ENCODE measurements around the gene CCSER1.

CCSER1 gene

DNA sequence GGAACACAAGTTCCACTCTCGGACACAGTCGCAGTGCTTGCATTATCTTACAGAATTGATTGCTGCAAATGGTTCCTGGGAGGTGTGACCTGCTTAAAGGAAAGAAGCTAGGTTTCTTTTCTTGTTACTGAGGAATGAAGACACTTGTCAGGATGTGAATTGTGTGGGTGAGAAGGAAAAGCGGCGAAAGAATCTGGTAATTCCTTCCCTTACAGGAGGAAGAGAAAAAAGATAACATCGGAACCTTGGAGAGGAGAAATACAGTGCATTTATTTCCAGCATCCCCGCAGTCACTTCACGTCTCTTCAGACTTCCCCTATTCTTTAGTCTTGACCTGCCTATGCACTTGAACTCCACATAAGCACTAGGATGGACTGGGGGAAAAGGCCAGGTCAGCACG lies 389 bp upstream of the CCSER1 start:
- Histone ChIP-seq H3K4me1 (ENCODE audit: control insufficient read depth, low read length) (no peaks in the 10 kb centered on the region), H3K4me3 (ENCODE audit: low read length) (no peak overlapping the region), H3K27ac (ENCODE audit: low read depth, low read length) (no peak overlapping the region), H3K79me2 (ENCODE audit: control insufficient read depth, low read length) (no peaks in the 10 kb centered on the region), H3K36me3 (ENCODE audit: control insufficient read depth, low read length) (no peaks in the 10 kb centered on the region), H3F3A (ENCODE audit: control insufficient read depth, insufficient read depth) (no peaks in the 10 kb centered on the region), H3K9me2 (replicated peaks; ENCODE audit: control insufficient read depth, low read length) (no peaks in the 10 kb centered on the region), H3K9me3 (ENCODE audit: control insufficient read depth, insufficient read depth, low read length) (no peaks in the 10 kb centered on the region; the same call in 1 of the 2 replicates), H4K20me1 (ENCODE audit: control insufficient read depth, insufficient read depth, low read depth, low read length) (no peaks in the 10 kb centered on the region), H3K4me2 (ENCODE audit: low read length) (no peak overlapping the region), H3K27me3 (ENCODE audit: control insufficient read depth, low read length) (no peaks in the 10 kb centered on the region)
- TF ChIP-seq EZH2phosphoT487 (IDR thresholded peaks at IDR 0.05; ENCODE audit: borderline replicate concordance, low read length), result no peak
- TF ChIP-seq, protein P1, sequence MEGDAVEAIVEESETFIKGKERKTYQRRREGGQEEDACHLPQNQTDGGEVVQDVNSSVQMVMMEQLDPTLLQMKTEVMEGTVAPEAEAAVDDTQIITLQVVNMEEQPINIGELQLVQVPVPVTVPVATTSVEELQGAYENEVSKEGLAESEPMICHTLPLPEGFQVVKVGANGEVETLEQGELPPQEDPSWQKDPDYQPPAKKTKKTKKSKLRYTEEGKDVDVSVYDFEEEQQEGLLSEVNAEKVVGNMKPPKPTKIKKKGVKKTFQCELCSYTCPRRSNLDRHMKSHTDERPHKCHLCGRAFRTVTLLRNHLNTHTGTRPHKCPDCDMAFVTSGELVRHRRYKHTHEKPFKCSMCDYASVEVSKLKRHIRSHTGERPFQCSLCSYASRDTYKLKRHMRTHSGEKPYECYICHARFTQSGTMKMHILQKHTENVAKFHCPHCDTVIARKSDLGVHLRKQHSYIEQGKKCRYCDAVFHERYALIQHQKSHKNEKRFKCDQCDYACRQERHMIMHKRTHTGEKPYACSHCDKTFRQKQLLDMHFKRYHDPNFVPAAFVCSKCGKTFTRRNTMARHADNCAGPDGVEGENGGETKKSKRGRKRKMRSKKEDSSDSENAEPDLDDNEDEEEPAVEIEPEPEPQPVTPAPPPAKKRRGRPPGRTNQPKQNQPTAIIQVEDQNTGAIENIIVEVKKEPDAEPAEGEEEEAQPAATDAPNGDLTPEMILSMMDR (IDR thresholded peaks at IDR 0.05; ENCODE audit: low read depth, low read length, poor library complexity, severe bottlenecking), result no peak

DNA sequence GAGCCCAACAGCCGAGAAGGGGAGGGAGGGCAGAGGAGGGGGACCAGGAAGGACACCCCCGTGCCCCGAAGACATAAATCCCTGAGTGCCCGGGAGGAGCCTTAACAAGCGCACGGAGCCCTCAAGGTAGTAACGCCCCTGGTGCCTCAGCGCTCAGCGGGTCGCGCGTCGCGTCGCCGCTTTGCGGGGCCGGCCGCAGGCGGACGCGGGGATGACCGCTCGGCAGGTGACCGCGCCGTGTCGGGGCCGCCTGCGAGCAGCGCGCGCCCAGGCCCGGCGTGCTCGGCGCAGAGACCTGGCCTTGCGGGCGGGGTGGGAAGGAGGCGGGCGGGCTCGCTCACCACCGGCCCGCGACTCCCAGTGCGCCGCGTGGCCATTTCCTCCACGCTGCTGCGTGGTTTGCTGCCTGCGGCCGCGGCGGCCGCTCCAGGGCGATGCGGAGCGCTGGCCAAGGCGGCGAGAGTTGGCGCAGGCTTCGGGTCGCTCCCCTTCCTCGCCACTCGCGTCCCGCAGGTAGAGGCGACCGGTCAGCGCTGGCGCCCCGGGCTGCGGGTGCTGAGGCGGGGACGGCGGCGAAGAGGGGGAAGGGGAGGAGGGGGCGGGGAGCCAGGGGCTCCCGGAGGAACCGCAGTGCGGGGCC lies 632 bp downstream of the CCSER1 start:
- Histone ChIP-seq H3K9me3 (ENCODE audit: control insufficient read depth, insufficient read depth, low read length) (no peaks in the 10 kb centered on the region; the same call in 1 of the 2 replicates), H3K79me2 (ENCODE audit: control insufficient read depth, low read length) (no peaks in the 10 kb centered on the region), H3K27ac (ENCODE audit: low read depth, low read length) (no peak overlapping the region), H3K9me2 (replicated peaks; ENCODE audit: control insufficient read depth, low read length) (no peaks in the 10 kb centered on the region), H3K4me2 (ENCODE audit: low read length) (no peak overlapping the region), H3K27me3 (ENCODE audit: control insufficient read depth, low read length) (no peaks in the 10 kb centered on the region), H3K4me1 (ENCODE audit: control insufficient read depth, low read length) (no peaks in the 10 kb centered on the region), H3K4me3 (ENCODE audit: low read length) (no peak overlapping the region), H3K36me3 (ENCODE audit: control insufficient read depth, low read length) (no peaks in the 10 kb centered on the region), H4K20me1 (ENCODE audit: control insufficient read depth, insufficient read depth, low read depth, low read length) (no peaks in the 10 kb centered on the region), H3F3A (ENCODE audit: control insufficient read depth, insufficient read depth) (no peaks in the 10 kb centered on the region)
- no peak for TF ChIP-seq EZH2phosphoT487 (IDR thresholded peaks at IDR 0.05; ENCODE audit: borderline replicate concordance, low read length)
- TF ChIP-seq, protein P1 (IDR thresholded peaks at IDR 0.05; ENCODE audit: low read depth, low read length, poor library complexity, severe bottlenecking), result no peak

DNA sequence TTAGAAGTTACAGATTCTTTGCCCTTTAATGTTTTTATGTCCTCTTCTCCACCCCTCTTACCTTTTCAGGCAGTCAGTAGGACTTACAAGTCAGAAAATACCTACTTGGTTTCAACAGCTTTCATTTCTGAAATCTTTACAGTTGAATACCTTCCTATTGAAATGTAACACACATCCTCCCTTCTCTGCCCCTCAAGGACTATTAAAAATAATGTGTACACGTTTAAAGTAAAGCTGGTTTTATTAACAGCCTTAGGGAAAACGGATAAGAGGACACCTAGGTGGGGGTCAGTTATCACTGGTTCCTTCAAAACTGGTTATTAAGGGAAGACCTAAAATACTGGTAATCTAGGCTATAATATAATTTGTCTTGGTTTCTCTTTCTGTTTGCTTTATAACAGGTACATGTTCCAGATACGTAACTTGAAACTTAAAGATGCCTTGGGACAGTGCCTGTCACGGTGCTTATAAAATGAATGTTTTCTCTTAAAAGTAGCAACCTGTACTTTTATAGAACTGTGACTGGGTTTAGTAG lies 1.8 kb downstream of the CCSER1 start:
- no peak for TF ChIP-seq EZH2phosphoT487 (IDR thresholded peaks at IDR 0.05; ENCODE audit: borderline replicate concordance, low read length)
- TF ChIP-seq, protein P1 (IDR thresholded peaks at IDR 0.05; ENCODE audit: low read depth, low read length, poor library complexity, severe bottlenecking), result no peak
- H3K4me2 ChIP-seq (ENCODE audit: low read length), result no peak overlapping the region
- H4K20me1 ChIP-seq (ENCODE audit: control insufficient read depth, insufficient read depth, low read depth, low read length), result no peaks in the 10 kb centered on the region
- no peak overlapping the region for H3K4me3 ChIP-seq (ENCODE audit: low read length)
- H3K36me3 ChIP-seq (ENCODE audit: control insufficient read depth, low read length), result no peaks in the 10 kb centered on the region
- no peaks in the 10 kb centered on the region for H3F3A ChIP-seq (ENCODE audit: control insufficient read depth, insufficient read depth)
- H3K79me2 ChIP-seq (ENCODE audit: control insufficient read depth, low read length), result no peaks in the 10 kb centered on the region
- no peaks in the 10 kb centered on the region for H3K9me2 ChIP-seq (replicated peaks; ENCODE audit: control insufficient read depth, low read length)
- no peak overlapping the region for H3K27ac ChIP-seq (ENCODE audit: low read depth, low read length)
- no peaks in the 10 kb centered on the region for H3K27me3 ChIP-seq (ENCODE audit: control insufficient read depth, low read length)
- H3K9me3 ChIP-seq (ENCODE audit: control insufficient read depth, insufficient read depth, low read length), result no peaks in the 10 kb centered on the region; the same call in 1 of the 2 replicates
- no peaks in the 10 kb centered on the region for H3K4me1 ChIP-seq (ENCODE audit: control insufficient read depth, low read length)
